GM12801 (cell line): ENCODE results near the gene CBL.

Experiments
- TF ChIP-seq, protein P1 (sequence below): IDR thresholded peaks from one replicate; pipeline ENCODE4 v1.5.1; 2011; ENCODE audit warnings: control low read depth; ENCODE audit not compliant: insufficient read length; ENCODE audit errors: extremely low read depth

Gene CBL

GRCh38 chr11:119179342-119179741 lies 26.8 kb upstream of the CBL start:
- TF ChIP-seq, protein P1, sequence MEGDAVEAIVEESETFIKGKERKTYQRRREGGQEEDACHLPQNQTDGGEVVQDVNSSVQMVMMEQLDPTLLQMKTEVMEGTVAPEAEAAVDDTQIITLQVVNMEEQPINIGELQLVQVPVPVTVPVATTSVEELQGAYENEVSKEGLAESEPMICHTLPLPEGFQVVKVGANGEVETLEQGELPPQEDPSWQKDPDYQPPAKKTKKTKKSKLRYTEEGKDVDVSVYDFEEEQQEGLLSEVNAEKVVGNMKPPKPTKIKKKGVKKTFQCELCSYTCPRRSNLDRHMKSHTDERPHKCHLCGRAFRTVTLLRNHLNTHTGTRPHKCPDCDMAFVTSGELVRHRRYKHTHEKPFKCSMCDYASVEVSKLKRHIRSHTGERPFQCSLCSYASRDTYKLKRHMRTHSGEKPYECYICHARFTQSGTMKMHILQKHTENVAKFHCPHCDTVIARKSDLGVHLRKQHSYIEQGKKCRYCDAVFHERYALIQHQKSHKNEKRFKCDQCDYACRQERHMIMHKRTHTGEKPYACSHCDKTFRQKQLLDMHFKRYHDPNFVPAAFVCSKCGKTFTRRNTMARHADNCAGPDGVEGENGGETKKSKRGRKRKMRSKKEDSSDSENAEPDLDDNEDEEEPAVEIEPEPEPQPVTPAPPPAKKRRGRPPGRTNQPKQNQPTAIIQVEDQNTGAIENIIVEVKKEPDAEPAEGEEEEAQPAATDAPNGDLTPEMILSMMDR, result no peak

DNA sequence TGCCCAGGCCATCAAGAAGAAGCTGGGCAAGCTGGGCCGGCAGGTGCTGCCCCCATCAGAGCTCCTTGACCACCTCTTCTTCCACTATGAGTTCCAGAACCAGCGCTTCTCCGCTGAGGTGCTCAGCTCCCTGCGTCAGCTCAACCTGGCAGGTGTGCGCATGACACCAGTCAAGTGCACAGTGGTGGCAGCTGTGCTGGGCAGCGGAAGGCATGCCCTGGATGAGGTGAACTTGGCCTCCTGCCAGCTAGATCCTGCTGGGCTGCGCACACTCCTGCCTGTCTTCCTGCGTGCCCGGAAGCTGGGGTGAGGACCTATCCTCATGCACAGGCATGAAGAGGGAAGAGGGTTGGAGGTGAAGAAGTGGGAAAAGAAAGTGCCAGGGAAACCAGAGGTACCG lies 26.2 kb upstream of the CBL start:
- TF ChIP-seq, protein P1, result no peak

- TF ChIP-seq, protein P1, result no peak
Measured at GRCh38 chr11:119180729-119181676, 25.1 kb upstream of the CBL start.

DNA sequence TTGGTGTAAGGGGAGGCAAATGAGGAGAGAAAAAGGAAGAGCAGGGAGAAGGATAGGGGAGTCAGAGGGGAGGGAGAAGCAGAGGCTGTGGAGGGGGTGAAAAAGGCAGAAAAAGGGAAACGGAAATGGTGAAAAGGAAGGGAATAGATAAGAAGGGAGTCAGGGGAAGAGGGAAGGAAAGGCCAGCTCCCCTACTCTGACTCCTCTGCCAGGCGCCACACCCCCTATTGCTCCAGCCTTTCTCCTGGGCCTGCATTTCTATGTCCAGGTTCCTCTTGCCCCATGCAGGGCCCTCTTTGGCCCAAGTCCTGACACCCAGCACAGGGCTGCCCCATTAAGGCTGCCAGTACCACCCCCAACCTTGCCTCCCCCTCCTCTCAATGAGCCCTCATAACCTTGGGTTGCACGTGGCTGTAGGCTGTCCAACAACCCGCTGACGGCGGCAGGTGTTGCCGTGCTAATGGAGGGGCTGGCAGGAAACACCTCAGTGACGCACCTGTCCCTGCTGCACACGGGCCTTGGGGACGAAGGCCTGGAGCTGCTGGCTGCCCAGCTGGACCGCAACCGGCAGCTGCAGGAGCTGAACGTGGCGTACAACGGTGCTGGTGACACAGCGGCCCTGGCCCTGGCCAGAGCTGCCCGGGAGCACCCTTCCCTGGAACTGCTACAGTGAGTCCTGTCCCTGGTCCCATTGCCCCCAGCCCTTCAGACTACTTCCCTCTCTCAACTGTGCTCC lies 24.3 kb upstream of the CBL start:
- TF ChIP-seq, protein P1, result no peak

GRCh38 chr11:119185981-119186634 lies 20.0 kb upstream of the CBL start:
- TF ChIP-seq, protein P1, result no peak

DNA sequence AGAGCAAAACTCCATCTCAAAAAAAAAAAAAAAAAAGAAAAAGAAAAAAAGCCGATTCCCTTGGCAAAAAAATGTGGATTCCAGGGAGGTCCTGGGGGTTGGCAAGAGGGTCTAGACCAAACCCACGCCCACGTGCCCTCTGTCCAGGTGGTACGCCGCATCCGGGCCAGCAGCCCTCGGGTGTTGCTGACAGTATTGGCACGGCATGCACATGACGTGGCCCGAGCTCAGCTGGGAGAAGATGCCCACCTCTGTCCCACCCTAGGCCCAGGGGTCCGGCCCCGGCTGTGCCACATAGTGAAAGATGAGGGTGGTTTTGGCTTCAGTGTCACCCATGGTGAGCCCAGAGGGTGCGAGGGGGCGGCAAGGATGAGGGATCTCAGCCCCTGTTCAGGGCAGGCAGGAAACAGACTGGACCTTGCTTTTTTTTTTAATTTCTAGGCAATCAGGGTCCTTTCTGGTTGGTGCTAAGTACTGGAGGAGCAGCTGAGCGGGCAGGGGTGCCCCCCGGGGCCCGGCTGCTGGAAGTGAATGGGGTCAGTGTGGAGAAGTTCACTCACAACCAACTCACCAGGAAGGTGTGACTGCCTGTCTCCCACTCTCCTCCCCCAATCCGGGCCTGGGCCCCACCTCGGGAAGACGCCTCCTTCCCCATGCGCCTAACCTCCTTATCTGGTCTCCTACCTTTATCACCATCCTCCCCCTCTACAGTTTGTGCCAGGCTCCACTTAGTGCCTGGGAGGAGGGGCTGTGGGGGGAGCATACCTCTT lies 18.8 kb upstream of the CBL start:
- TF ChIP-seq, protein P1, result no peak
